ENCODE results near the gene CCNY.

DNA sequence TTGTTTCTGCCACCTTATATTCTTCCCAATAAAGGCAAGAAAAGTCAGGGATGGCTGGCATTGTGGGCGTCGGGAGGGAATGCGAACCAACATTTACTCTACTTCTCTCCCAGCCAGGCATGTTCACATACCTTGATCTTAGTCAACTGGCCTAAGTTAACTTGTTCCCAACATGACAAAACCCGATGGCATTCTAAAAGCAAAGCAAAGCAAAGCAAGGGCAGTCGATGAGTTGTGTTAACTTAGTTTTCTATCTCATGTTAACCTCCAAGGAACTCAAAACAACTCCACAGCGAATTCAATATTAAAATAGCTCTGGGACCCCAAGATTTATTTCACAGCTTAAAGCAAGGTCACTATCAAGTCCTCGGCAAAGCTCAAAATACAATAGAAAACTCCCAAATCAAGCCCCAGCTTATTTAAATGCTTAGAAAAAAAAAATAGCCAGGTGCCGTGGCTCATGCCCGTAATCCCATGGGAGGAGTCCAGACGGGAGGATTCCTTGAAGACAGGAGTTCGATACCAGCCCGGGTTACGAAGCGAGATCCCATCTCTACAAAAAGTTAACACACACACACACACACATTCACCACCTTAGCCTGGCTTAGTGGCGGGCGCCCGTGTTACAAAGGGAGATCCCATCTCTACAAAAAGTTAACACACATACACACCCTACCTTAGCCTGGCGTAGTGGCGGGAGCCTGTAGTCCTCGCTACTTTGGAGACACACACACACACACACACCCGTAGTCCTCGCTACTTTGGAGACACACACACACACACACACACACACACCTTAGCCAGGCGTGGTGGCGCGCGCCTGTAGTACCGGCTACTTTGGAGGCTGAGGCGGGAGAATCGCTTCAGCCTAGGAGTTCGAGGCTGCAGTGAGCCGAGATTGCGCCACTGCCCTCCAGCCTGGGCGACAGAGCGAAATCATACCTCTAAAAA, 901 bp upstream of the CCNY start:
- TF ChIP-seq POLR2A (IDR thresholded peaks at IDR 0.05; ENCODE audit: low read depth, low read length) (no peak), POLR2AphosphoS5 (IDR thresholded peaks at IDR 0.05; ENCODE audit: low read depth, low read length) (no peak), SPI1 (IDR thresholded peaks at IDR 0.05; ENCODE audit: low read depth, low read length) (no peak)

All from GM12891 (cell line).